HG02623 (cell line): Measurements from ENCODE around the gene CCL1.
"Not testable (repeated sequence)": the region's sequence is repeated elsewhere in the genome, so short reads cannot be mapped to it uniquely, and the experiment has no call there.

Experiments
- ATAC-seq: cut with Tn5 transposase; IDR thresholded peaks from one replicate; pipeline ENCODE4 v1.9.1; 2021; ENCODE audit warnings: moderate library complexity; ENCODE audit not compliant: unreplicated experiment

The CCL1 gene

DNA sequence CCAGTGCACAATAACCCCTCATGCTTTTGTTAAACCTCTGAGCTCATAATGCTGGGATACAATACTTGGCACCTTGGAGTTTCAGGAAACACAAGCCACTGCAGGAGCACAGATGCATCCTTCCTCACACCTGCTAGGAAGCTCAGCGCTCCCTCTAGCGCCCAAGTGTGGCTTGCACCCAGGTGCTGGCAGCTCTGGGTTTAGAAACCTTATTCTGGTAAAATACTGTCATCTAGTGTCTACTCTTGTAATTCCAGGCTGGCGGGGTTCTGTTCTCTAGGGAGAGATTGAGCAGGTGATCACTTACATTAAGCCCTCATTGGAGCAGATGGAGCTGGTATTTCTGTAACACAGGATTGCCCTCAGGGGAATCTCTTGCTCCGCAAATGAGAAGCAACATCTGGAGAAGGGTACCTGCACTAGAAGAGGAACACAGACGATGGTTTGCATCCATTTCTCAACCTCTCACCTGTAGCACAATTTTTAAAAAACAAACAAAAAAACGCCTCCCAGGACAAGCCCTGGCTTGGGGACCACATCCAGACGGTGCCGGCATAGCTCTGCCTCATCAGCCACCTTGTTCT lies 1.5 kb downstream of the CCL1 start:
- ATAC-seq = peak; percentile 74

DNA sequence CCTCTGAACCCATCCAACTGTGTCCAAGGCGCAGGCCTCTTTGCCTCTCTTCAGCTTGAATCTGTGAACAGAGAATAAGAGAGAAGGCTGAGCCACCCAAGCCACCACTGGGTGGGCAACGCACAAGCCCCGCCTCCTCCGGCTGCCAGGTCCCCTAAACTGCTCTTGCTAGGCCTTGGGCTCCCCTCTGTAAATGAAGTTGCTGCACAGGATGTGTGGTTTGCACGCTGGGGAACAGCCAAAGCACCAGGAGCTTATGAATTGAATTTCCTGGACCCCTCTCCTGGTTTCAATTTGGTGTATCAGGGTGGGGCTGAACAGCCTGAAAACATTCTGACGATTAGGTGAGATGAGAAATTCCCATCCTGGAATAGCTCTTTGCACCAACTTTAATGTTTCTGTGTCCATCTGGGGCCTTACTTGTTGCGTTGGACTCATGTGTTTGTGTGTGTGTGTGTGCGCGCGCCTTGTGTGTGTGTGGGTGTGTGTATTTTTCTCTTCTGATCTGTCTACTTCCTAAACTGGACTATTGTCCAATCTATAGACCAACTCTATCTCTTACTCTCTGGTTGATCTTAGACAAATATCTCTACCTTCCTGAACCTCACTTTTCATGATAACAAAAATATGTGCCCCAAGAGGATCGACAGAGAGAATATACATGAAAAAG lies 2.3 kb downstream of the CCL1 start:
- no peak for ATAC-seq

DNA sequence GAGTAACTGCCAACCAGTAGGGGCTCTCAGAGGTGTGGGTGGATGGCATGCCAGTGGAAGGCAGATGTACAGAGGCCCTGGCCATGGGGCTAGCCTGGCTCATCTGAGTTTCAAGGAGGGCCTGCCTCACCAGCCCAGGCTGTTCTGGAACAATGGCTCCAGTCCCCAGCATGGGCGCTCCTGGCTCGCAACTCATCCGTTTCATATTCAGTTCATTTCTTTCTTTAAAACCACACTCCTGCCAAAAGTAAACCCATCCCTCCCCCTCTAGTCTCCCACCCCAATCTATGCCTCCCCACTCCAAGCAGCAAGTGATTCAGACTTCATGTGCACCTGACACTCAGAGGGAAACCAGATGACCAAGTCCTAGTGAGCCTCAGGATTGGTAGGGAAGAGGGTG lies 4.4 kb downstream of the CCL1 start:
- no peak for ATAC-seq

DNA sequence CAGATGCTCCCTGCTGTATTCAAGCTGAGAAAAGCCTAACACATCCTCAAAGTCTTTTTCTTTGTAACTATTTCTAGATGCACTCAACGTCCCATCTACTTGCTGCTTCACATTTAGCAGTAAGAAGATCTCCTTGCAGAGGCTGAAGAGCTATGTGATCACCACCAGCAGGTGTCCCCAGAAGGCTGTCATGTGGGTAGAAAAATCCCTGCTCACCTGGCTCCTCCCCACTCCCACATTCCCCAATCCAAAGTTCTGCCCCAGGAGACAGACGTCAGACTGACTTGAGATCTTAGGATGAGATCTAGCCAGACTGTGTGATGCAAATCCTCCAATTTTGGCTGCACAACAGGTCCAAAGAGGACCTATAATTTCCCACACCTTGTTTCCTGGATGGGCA lies 5.6 kb downstream of the CCL1 start:
- ATAC-seq = no peak

DNA sequence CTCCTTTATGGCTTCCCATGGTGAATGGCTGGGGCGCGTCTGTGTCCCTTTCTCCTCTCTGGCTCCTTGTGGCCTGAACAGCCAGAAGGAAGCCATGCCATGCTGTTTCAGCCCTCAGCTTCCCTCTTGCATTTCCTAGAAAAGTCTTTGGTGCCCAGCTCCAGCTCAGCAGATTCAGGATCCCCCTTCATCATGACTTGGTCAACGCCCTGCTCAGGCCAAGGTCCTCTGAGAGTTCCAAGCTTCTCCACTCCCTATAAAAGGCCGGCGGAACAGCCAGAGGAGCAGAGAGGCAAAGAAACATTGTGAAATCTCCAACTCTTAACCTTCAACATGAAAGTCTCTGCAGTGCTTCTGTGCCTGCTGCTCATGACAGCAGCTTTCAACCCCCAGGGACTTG lies 6.8 kb downstream of the CCL1 start, which contains the start of gene CCL13:
TSS of gene CCL13 (plus strand) at position 287 of the 400 bp plus-strand sequence. CDS start at position 334, 47 bp downstream.
- no peak for ATAC-seq

DNA sequence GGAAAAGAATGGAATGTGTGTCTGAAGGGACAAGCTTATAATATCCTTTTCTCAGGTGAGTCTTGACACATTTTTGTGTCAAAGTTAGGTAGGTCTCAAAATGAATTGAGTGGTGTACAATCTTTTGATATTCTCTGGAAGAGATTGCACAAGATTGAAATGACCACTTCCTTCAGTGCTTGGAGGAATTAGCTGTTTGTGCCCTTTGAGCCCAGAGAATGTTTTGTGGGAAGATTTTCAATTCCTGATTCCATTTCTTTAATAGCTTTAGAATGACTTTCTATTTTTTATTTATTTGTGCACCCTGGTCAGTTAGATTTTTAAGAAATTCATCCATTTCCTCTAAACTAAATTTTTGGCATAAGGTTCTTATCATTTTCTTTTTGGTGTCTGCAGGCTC lies 8.4 kb downstream of the CCL1 start:
- no peak for ATAC-seq

DNA sequence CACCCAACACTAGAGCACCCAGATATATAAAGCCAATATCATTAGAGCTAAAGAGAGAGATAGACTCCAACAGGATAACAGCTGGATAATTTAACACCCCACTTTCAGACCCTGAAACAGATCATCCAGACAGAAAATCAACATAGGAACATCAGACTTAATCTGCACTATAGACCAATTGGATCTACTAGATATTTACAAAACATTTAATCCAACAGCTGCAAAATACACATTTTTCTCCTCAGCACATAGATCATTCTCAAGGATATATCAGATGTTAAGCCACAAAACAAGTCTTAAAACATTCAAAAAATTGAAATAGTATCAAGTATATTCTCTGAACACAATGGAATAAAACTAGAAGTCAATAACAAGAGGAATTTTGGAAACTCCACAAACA lies 10.8 kb downstream of the CCL1 start:
- no peak for ATAC-seq

DNA sequence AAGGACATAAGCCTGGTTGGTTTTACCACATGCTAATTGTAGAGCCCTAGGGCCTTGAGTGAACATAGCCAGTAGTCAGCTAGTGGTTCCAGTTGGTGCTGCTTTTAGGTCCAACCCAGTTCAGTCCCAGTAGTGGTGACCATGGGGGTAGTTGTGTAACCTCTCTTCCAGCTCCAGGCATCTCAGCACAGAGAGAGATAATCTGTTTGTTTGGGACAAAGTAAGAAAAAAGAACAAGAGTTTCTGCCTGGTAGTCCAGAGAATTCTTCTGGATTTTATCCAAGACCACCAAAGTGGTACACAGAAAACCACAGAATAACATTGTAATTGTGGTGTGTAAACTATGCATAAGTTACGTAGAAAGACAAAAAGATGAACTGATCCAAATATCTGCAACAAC lies 11.9 kb downstream of the CCL1 start:
- no peak for ATAC-seq

DNA sequence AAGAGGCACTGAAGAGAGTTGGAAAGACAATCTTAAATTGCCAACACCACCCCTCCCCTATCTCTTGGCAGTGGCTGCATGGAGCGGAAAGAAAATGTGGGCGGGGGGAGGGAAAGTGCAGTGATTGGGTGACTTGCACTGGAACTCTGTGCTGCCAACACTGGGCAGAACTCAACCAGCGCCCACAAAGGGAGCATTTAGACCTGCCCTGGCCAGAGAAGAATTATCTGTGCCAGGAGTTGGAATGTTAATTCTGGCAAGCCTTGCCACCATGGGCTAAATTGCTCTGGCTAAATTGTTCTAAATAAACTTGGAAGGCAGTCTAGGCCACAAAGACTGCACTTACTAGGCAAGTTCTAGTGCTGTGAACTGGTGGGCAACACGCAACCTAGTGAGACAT lies 13.3 kb downstream of the CCL1 start:
- no peak for ATAC-seq

DNA sequence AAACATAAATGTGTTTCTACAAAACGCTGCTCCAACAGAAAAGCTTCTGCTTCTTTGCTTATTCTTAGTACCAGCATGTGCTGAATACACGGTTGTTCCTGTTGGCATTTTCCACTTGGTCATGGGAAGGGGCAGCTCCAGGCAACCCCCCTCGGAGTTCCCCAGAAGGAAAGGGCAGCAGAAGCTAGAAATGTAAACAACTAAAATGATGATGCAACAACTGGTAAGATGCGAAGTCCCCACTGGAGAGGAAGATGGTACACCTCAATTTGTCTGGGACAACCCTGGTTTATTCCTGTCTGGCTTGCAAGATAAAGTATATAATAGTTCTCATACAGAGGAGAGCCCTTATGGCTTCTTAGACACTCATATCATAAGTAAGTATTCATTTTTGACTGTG lies 16.0 kb downstream of the CCL1 start:
- no peak for ATAC-seq

DNA sequence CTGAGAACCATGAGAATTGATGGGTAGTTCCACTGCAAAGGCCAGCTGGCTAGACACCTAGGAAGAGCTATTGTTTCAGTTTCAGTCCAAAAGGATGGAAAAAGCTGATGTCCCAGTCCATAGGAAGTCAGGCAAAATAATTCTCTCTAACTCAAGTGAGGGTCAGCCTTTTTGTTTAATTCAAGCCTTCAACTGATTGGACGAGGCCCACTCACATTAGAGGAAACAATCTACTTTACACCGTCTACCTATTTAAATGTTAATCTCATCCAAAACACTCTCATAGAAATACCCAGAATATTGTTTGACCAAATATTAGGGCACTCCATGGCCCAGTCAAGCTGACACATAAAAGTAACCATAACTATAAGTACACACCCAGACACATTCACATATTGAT lies 21.1 kb downstream of the CCL1 start:
- no peak for ATAC-seq

DNA sequence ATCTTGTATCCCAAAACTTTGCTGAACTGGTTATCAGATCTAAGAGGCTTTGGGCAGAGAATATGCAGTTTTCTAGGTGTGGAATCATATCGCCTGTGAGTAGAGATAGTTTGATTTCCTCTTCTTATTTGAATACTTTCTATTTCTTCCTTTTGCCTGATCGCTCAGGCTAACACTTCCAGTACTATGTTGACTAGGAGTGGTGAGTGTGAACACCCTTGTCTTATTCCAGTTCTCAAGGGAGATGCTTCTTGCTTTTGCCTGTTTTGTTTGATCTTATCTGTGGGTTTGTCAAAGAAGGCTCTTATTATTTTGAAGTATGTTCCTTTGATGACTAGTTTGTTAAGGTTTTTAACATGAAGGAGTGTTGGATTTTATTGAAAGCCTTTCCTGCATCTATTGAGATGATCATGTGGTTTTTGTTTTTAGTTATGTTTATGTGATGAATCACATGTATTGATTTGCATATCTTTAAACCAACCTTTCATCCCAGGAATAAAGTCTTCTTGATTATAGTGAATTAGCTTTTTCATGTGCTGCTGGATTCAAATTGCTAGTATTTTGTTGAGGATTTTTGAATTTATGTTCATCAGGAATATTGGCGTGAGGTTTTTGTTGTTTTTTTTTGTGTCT lies 23.8 kb downstream of the CCL1 start:
- no peak for ATAC-seq

DNA sequence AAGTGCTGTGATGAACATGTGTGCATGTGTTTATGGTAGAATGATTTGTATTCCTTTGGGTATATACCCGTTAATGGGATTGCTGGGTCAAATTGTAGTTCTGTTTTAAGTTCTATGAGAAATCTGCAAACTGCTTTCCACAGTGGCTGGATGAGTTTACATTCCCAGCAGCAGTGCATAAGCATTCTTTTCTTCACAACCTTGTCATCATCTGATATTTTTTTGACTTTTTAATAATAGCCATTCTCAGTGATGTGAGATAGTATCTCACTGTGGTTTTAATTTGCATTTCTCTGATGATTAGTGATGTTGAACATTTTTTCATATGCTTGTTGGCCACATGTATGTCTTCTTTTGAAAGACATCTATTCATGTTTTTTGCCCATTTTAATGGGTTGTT lies 25.3 kb downstream of the CCL1 start:
- ATAC-seq = no peak

DNA sequence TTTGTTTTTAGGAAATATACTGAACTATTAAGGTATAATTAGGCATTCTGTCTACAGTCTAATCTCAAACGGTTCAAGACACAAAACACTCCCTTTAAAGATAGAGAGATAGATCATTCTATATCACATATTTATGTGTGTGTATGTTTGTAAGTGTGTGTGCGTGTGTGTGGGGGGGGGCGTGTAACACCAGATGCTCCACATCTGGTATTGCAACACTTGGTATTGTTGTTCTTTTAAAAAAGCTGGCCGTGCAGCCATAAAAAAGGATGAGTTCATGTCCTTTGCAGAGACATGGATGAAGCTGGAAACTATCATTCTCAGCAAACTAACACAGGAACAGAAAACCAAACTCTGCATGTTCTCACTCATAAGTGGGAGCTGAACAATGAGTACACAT lies 35.5 kb downstream of the CCL1 start:
- ATAC-seq = not testable (repeated sequence)

DNA sequence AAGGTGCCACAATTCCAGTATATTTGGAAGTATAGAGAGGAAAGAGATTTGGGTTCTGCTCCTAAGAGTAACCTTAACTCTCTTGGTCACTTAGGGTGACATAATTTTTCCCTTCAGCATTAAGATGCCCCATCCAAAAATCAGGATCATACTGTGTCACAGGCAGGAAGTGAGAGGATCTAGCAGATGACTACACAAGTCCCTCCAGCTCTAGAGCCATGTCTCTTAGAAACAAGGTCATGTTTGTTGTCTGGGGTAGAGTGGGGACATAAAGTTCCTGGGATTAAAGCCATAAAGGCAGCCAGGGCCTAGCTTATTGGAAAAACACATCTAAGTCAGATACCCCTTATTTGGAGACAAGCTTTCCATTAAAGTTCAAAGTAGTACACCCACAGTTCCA lies 41.1 kb downstream of the CCL1 start:
- ATAC-seq = no peak

DNA sequence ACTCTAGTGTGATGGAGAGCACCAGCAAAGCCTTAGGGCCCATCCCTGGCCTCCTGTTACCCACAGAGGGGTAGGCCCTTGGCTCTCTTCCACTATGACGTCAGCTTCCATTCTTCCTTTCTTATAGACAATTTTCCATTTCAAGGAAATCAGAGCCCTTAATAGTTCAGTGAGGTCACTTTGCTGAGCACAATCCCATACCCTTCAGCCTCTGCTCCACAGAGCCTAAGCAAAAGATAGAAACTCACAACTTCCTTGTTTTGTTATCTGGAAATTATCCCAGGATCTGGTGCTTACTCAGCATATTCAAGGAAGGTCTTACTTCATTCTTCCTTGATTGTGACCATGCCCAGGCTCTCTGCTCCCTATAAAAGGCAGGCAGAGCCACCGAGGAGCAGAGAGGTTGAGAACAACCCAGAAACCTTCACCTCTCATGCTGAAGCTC lies 44.0 kb downstream of the CCL1 start, which contains the start of gene CCL8:
TSS of gene CCL8 (plus strand) at position 397 of the 445 bp plus-strand sequence. CDS start 67 bp downstream, outside the sequence.
- ATAC-seq = no peak

DNA sequence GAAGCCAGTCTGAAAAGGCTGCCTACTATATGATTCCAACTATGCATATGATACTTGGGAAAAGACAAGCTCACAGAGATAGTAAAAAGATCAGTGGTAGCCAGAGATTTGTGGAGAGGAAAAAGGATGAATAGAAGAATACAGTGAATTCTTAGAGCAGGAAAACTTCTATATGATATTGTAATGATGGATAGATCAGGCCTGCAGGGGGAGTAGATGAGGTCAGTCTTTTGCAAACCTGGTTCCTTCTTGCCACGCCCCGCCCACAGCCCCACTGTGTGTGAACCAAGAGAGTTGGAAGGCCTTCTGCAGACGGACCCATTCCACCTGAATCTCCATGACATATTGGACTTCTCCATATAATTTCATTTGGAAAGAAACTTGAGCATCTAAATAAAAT lies 44.6 kb downstream of the CCL1 start:
- no peak for ATAC-seq

DNA sequence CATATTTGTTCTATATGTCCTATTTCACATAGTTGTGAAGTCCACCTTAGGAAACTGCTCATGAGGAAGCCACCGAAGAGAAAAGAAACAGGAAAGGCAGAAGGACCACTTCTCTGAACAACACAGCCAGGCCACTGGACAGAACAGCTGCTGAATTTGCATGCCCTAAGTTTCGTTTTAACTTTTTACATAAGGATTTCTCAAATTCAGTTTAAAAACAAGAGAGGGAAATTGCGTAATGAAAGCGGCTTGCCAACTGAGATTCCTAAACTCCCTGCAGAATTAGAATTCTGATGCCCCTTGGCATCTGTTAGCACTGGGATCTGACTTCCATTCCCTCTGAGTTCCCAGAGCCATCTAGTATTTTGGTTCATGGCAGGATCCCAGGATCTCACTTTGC lies 48.8 kb downstream of the CCL1 start:
- ATAC-seq = no peak

DNA sequence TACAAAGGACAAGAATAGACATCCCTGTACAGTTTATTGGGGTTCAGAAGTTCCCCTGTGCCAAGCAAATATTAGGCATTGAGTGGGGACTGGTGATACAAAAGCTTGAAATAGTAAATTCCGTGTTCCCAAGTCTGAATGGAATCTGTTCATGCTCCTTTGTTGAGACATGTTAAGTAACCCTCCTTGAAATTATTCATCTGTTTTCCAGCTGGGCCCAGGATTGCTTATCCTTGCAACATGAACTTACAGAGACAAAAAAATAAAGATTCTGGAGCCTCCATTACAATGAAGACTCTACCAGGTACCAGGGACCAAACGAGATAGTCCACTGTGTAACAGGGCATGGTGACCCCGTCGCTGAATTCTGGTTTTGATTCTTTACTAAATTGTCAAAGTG lies 49.9 kb downstream of the CCL1 start:
- no peak for ATAC-seq

DNA sequence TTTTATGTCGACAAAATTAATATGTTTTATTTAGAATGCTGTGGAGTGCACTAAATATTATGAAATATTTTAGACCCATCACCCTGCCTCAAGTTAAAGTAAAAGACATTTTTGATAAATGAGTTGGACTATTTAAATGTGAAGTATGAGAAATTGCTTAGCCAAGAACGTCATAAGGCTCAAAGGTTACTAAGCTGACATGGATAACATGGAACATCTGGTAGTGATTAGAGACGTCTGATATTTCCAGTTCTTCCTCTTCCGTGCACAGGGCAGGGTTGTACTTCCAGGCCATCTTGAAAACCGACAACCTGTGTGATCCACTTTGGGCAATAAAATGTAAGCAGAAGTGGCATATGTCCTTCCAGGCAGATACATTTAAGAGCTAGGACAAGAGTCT lies 51.0 kb downstream of the CCL1 start:
- ATAC-seq = no peak

DNA sequence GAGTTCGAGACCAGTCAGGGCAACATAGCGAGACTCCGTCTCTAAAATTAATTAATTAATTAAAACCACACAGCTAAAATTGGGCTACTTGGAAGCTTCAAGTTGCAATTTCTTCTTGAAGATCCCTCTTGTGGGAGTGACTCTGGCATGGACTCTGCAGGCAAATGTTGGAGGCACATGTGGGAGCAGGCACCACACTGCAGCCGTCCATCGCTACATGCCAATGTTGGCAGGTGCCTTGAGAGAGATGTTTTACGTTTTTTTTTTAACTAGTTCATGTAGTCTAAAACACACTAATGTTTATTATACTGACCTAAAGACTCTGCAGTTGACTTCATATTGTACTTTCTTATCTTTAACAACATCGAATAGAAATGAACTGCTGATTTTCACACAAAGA lies 51.7 kb downstream of the CCL1 start:
- ATAC-seq = no peak
